ENCODE results near the gene MASP2.
"Not testable (repeated sequence)": the region's sequence is repeated elsewhere in the genome, so short reads cannot be mapped to it uniquely, and the experiment has no call there.

Gene MASP2

GRCh38 chr1:11058595-11059154 lies 11.6 kb upstream of the MASP2 start:
- no peak for DNase-seq (ENCODE audit: low read depth in 1 of 2, low spot score in 1 of 2)

- no peak for DNase-seq (ENCODE audit: low read depth in 1 of 2, low spot score in 1 of 2)
Observed at GRCh38 chr1:11058026-11058425, 11.0 kb upstream of the MASP2 start.

DNA sequence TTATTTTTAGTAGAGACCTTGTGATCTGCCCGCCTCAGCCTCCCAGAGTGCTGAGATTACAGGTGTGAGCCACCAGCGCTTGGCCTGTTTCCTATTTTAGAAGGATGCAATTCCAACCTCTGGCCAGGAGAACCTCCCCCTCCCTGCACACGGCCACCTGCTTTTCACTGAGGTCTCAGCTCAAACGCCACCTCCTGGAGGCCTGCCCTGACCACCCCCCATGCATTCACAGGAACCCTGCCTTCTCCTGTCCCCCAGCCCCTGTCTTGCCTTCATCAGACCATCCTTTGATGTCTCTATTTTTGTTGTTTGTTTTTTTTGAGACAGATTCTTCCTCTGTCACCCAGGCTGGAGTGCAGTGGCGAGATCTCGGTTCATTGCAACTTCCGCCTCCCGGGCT lies 10.4 kb upstream of the MASP2 start:
- DNase-seq (ENCODE audit: low read depth in 1 of 2, low spot score in 1 of 2), result no peak

GRCh38 chr1:11056504-11056903 lies 9.5 kb upstream of the MASP2 start:
- no peak for DNase-seq (ENCODE audit: low read depth in 1 of 2, low spot score in 1 of 2)

- DNase-seq (ENCODE audit: low read depth in 1 of 2, low spot score in 1 of 2), result no peak
Observed at GRCh38 chr1:11055676-11056075, 8.6 kb upstream of the MASP2 start.

GRCh38 chr1:11054666-11055065 lies 7.6 kb upstream of the MASP2 start:
- no peak for DNase-seq (ENCODE audit: low read depth in 1 of 2, low spot score in 1 of 2)

DNA sequence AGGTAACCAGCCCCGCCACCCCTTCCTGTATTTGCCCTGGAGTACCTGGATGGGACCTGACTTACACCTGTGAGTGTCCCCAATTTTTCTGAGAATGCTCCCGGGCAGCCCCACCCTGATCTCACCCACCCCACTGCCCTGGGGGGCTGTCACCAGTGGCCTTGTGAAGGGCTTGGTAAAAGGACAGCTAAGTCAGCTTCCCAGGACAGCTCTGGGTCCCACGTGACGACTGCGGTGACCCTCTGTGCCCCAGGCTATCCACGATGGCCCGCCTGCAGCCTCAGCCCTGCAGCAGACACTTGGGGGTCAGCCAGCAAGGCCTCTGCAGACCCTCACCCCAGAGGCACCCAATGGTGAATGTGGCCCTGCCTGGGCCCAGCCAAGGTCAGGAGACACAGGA lies 7.1 kb upstream of the MASP2 start:
- no peak for DNase-seq (ENCODE audit: low read depth in 1 of 2, low spot score in 1 of 2)

DNA sequence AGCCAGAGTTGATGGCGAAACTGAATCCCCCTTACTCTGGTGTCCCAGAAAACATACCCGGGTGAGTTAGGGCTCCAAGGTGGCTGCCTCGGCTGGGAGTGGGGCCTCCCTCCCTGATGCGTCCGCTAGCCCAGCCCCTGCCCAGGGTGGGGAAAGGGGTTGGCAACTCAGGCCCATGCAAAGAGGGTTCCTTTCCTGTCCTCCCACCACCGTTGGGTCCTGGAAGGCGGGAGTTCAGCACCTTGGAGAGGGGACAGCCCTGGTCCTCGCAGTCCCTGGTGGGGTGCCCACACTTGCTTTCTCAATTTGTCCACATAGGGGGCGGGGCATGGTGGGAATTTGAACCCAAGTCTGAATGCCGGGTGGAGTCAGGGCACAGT lies 6.7 kb upstream of the MASP2 start:
- no peak for DNase-seq (ENCODE audit: low read depth in 1 of 2, low spot score in 1 of 2)

GRCh38 chr1:11052839-11053757 lies 6.1 kb upstream of the MASP2 start:
- DNase-seq (ENCODE audit: low read depth in 1 of 2, low spot score in 1 of 2), result no peak

- no peak for DNase-seq (ENCODE audit: low read depth in 1 of 2, low spot score in 1 of 2)
Observed at GRCh38 chr1:11051781-11052511, 4.9 kb upstream of the MASP2 start.

GRCh38 chr1:11051121-11051520 lies 4.1 kb upstream of the MASP2 start:
- DNase-seq (ENCODE audit: low read depth in 1 of 2, low spot score in 1 of 2), result not testable (repeated sequence)

DNA sequence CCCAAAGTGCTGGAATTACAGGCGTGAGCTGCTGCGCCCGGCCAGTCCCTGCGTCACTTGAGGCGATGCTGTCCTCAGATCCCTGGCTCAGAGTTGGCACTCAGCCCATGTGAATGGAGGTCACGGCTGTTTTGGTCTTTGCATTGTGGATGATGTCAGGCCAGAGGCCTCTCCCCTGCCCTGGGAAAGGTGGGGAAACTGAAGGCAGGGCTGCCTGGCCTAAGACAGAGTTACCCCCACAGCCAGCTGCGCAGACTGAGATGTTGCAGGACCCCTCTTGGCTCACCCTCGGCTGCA lies 821 bp downstream of the MASP2 start:
- no peak for DNase-seq (ENCODE audit: low read depth in 1 of 2, low spot score in 1 of 2)

- DNase-seq (ENCODE audit: low read depth in 1 of 2, low spot score in 1 of 2), result no peak
Observed at GRCh38 chr1:11045428-11046269, 1.4 kb downstream of the MASP2 start.

DNA sequence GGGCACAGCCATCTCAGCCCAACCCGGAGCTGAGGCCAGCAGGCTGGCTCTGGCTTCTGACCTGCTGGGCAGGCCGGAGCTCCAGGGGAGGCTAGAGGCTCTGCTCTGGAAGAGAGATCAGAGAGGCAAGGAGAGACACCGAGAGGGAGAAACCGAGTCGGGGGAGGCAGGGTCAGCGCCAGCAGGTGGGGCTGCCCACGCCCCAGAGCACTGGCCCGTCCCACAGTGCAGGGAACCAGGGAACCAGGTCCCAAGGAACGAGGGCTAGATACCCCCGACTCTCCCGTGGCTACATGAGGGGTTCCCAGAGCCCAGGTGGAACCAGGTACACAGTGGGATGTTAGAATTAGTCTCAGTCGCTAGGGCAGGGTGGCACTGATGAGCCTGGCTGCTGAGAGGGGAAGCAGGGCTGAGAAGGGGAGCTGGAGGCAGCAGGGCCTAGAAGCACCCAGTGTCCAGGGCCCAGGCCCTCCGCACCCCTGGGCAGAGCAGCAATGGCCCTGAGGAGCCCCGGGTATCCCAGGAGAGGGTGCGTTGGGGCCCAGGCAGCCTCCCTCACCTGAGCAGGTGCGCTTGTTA lies 2.1 kb downstream of the MASP2 start:
- DNase-seq (ENCODE audit: low read depth in 1 of 2, low spot score in 1 of 2), result no peak

- DNase-seq (ENCODE audit: low read depth in 1 of 2, low spot score in 1 of 2), result no peak
Observed at GRCh38 chr1:11044086-11044848, 2.8 kb downstream of the MASP2 start.

DNA sequence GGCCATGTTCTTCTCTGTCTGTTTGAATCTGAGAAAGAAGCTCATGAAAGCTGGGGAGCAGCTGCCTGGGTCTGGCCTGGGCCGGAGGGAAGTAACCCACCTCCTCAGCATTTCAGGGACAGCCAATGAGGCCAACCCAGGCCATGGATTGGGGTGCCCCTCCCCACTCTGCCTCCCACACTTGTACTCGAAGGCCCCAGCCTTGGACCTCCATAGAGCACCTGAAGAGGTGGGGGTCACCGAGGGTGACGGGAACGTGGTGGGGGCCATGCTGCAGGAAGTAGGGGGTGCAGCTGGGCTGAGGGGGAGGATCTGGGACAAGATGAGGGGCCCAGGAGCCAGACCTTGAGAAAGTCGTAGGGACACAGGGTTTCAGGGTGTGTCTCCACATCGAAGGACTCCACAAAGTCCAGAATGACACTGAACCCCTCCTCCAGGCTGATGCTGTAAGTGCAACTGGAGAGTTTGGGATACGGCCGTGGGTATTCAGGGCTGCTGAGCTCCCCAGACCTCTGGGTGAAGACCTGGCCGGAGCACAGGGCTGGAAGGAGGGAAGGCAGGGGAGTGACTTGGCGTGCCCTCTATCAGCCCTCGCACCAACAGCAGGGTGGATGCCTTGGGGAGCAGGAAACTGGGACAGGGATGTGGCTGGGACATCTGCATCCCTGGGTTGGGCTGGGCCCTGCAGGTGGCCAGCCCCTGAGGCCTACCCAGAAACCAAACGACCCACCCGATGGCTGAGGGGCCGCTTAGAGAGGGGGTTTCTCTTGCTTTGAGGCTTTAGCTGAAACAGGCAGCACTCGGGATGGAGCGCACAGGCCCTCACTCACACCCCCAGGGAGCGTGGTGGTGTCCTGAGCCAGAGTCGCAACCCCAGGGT lies 3.8 kb downstream of the MASP2 start:
- no peak for DNase-seq (ENCODE audit: low read depth in 1 of 2, low spot score in 1 of 2)

DNA sequence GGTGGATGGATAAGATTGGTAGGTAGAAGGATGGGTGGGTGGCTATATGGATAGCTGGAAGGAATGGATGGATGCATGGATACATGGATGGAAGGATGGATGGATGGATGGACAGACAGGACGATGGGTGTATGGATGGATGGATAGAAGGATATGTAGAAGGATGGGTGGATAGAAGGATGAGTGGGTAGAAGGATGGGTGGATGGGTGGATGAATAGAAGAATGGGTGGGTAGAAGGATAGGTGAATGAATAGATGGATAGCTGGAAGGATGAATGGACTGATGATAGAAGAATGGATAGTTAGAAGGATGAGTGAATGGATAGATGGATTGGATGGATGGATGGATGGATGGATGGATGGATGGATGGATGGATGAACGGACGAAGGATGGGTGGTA lies 5.0 kb downstream of the MASP2 start:
- DNase-seq (ENCODE audit: low read depth in 1 of 2, low spot score in 1 of 2), result no peak

- no peak for DNase-seq (ENCODE audit: low read depth in 1 of 2, low spot score in 1 of 2)
Observed at GRCh38 chr1:11041048-11041447, 6.0 kb downstream of the MASP2 start.

- DNase-seq (ENCODE audit: low read depth in 1 of 2, low spot score in 1 of 2), result not testable (repeated sequence)
Observed at GRCh38 chr1:11040105-11040429, 7.0 kb downstream of the MASP2 start.

Measured in activated CD4-positive, alpha-beta T cell treated with anti-CD3 and anti-CD28 coated beads, Interleukin-2, amount 50 U/mL, for 24 hours (primary cell).